NCI-H226 (cell line): ENCODE results near the gene OR4S2.

Experiments
- DNase-seq: peaks from one replicate; pipeline ENCODE4 v3.0.0-alpha.2; 2015

The OR4S2 gene

GRCh38 chr11:55648027-55648426, at the start of gene OR4S2:
Gene OR4S2 (plus strand): TSS chr11:55648327. CDS start chr11:55650904, 2,577 bp downstream.
- DNase-seq, result no peak

DNA sequence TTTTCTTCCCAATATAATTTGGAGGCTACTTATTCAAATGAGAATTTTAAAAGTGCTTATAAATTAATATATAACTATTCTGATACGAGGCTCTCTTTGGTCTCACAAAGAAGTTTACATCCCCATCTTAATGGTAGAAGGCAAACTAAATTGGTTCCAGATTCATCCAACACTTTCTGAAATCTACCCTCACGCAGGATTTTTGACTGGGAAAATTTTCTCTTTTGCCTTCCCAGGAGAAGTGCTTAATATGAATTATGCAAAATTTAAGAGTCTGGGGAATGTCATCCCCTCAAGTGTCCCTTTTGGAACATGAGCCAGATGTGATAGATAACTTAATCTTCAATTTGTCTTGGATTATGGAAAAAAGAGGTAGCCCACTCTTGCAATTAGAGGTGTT, 40.6 kb upstream of the OR4S2 start, which contains the start of gene OR4C11:
OR4C11 (minus strand) TSS at position 101 of the 400 bp plus-strand sequence. CDS start 3,272 bp downstream, outside the sequence.
- no peak for DNase-seq

DNA sequence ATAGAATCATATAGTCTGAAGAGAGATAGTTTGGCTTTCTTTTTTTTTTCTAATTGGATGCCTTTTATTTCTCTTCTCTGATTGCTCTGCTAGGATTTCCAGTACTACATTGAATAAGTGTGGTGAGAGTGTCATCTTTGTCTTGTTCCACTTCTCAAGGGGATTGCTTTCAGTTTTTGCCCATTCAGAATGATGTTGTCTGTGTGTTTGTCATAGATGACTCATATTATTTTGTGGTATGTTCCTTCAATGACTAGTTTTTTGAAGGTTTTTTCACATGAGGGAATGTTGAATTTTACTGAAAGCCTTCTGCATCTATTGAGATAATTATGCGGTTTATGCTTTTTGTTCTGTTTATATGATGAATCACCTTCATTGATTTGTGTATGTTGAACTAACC, 23.6 kb upstream of the OR4S2 start:
- no peak for DNase-seq

DNA sequence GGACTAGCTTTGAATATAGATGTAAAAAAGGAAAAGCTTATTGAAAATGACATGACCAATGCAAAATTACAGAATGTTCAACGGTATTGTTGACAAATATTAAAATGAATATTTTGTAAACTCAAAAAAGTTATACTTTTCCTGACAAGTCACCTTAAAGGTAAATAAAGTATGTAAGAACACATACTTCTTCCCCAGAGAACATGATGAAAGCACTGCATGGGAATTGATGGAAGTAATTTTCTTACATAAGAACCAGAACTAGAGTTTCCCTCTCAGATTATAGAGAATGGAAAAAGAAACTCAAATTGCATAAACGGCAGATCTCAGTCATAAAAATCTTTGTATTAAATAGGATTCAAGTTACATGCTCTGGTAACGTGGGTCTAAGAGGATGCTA, 13.3 kb upstream of the OR4S2 start, which contains the start of gene OR4P4:
OR4P4 (plus strand) TSS at position 301 of the 400 bp plus-strand sequence.
- no peak for DNase-seq

DNA sequence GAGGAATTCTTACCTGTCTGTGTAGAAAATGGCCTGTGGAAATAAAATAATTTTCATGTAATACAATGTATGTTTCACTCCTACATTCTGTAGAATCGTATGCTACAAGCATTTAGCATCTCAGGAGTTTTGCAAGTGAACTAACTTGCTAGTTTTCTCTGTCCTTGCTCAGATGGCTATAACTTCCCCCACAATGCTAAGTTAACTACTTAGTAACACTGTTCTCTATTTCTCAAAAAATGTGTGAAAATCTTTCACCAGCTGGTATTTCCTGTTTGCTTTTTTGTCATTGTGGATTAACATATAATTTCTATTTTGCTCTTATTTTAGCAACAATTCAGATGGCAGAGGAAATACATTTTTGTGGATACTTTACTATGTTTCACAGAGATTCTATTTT, 4.4 kb downstream of the OR4S2 start:
- no peak for DNase-seq

DNA sequence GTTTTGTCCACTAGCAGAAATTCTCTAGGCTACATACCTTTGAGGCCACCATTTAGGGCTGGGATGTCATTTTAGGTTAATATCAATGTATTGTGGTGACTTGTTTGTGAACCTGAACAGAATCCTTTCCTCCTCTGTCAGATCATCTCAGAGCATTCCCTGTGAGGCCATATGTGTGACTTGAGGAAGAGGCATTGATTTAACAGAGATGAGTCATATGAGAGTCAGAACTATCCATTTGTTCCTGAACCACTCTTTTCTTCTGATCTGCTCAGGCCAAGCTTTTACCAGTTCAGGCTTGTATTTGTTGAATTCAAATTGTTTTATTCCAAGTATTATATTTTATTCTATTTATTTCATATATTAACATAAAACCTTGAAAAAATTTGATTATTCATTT, 7.0 kb downstream of the OR4S2 start:
- DNase-seq, result no peak

DNA sequence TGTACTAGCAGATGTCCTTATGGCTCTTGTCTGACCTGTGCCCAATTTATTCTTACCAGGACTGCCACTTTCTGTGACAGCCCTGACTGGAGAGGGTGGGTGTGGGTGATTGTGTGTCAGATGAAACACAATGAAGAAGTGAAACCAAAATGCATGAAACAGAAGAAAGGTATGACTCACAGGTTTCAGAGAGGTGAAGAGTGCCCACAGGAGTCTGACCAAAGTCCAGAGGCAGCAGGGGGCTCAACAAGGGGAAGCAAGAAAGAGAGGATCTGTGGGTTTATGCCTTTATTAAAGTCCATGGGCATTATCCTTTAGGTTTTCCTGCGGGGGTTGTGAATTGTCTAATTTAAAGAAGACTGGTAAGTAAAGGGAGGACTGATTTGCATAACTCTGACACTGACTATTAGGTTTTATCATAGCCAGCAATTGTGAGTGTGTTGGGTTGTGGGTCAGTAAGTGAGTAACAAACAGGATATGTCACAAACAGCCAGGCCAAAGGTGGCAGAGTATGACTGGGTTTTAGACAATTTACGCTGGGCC, 10.0 kb downstream of the OR4S2 start:
- no peak for DNase-seq

DNA sequence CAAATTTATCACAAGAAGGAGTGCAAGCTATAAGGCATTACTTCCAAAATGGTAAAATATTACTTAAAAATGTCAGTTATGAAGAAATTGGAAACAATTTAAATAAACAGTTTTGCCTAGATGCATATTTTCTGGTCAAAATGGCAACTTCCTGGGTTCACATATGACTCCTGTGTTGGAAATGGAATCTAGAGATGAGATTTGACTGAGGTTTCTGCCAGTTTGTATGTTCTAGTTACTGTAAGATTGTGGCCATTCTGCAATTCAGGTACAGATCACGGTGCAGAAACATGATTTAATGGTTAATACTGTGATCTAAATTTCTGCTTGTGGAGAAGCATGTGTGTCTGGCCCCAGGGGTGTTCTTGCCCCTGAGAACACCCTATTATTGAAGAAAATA, 10.5 kb downstream of the OR4S2 start:
- DNase-seq, result no peak

DNA sequence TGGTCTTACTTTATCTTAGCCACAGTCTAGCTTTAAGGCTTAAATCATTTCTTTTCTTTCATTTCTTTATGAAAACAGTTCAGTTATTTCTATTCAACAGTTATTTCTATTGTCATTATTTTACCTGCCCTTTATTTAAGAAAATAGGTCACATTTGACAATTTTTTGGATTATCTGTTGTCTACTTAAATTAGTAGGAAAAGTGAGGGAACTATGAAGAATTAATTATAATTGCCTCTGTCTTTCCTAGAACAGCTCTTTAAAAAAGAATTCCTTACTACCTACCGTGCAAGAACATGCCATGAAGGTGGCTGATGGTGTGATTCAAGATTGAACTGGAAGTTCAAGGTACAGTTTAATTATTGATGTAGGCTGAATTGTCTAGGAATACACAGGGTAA, 13.8 kb downstream of the OR4S2 start, which contains the start of gene OR4C6:
OR4C6 (plus strand) TSS at position 301 of the 400 bp plus-strand sequence. CDS start 2,966 bp downstream, outside the sequence.
- DNase-seq, result no peak

DNA sequence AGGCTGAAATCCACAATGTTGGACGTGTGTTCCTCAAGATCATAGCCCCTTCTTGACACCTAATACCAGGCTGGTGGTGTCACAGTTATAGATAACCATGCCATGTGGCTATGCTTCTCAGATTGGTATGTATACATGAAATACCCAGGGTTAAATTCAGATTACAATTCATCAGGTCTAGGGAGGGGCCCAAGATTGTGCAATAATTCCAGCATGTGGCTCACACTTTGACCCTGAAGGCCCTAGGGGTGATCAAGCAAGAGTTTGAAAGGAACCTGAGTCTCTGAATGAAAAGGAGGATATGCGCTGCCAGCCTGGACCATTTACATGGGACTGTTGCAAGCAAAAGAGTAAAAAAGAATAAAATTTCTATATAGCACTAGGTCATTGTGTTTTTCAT, 21.2 kb downstream of the OR4S2 start:
- no peak for DNase-seq

- no peak for DNase-seq
Observed at GRCh38 chr11:55673860-55674259, 25.7 kb downstream of the OR4S2 start.

- DNase-seq, result no peak
Observed at GRCh38 chr11:55697817-55698216, 49.7 kb downstream of the OR4S2 start.

DNA sequence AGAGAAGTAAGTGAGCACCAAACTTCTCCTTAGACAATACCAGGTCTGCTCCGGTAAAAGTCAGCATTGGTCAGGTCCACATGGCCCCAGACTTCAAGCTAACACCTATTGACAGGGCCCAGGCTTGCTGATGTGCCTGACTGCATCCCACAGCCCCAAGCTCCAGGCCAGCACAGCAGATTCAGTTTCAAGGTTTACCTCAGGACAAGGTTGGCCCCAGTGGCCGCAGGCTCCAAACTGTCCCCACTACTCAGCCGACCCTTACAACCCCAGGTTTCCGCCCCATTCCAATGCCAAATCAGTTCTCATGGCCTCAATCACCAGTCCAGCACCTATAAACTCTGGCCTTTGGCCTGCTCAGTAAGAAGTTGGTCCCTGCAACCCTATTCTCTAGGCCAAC, 53.3 kb downstream of the OR4S2 start:
- no peak for DNase-seq
